ENCODE measurements around the gene GREM1. TPM values are rescaled to one million over a fixed set of nuclear protein-coding genes. Genes with fewer than 3 reads are reported as not detected.

The GREM1 gene
- total RNA-seq, 2 experiments from 2014 or later = not detected

GRCh38 chr15:32787949-32788348 is 70.1 kb downstream of the GREM1 start:
- POLR2A ChIA-PET = no interaction called here
- no peaks in the 10 kb centered on the region for H3K4me1 ChIP-seq (ENCODE audit: insufficient read depth, low read length)
- no peak for ATAC-seq (ENCODE audit: poor library complexity)
- H3K4me3 Mint-ChIP-seq = no peak overlapping the region
- H3K27me3 Mint-ChIP-seq = no peaks in the 10 kb centered on the region
- H3K27ac Mint-ChIP-seq = no peak overlapping the region
- no peaks in the 10 kb centered on the region for H3K36me3 Mint-ChIP-seq (ENCODE audit: low read depth)
- H3K4me1 Mint-ChIP-seq (ENCODE audit: low read depth) = no peaks in the 10 kb centered on the region
- no peak overlapping the region for H3K4me3 ChIP-seq (ENCODE audit: low read length)
- H3K36me3 ChIP-seq (ENCODE audit: insufficient read depth, low read length) = no peaks in the 10 kb centered on the region
- H3K27me3 ChIP-seq (ENCODE audit: control insufficient read depth in 1 of 2, insufficient read depth in 2 of 2, low read length in 2 of 2) = no peaks in the 10 kb centered on the region
- H3K27ac ChIP-seq (ENCODE audit: low read depth in 1 of 2, low read length in 2 of 2) = no peak overlapping the region
- intact Hi-C loops (cut with DNase I, micrococcal nuclease) = no loop called here
- peaks cover 0 to 5% of the 10 kb centered on the region in 2 experiments for H3K9me3 ChIP-seq (ENCODE audit: control insufficient read depth in 1 of 2, insufficient read depth in 1 of 2, low read length in 2 of 2)
- H3K9me3 Mint-ChIP-seq = no peaks in the 10 kb centered on the region
- DNase-seq = no peak
- TF ChIP-seq CTCF (IDR thresholded peaks at IDR 0.05) = no peak
- CTCF ChIA-PET = no interaction called here

- Mint-ChIP-seq H3K4me3 (no peak overlapping the region), H3K4me1 (ENCODE audit: low read depth) (no peaks in the 10 kb centered on the region), H3K27ac (no peak overlapping the region), H3K9me3 (no peaks in the 10 kb centered on the region), H3K36me3 (ENCODE audit: low read depth) (no peaks in the 10 kb centered on the region), H3K27me3 (no peaks in the 10 kb centered on the region)
- H3K27me3 ChIP-seq (ENCODE audit: control insufficient read depth in 1 of 2, insufficient read depth in 2 of 2, low read length in 2 of 2) = no peaks in the 10 kb centered on the region
- no peaks in the 10 kb centered on the region for H3K36me3 ChIP-seq (ENCODE audit: insufficient read depth, low read length)
- ATAC-seq (ENCODE audit: poor library complexity) (no peak), DNase-seq (no peak)
- H3K4me3 ChIP-seq (ENCODE audit: low read length) = no peak overlapping the region
- no peak for TF ChIP-seq CTCF (IDR thresholded peaks at IDR 0.05)
- H3K4me1 ChIP-seq (ENCODE audit: insufficient read depth, low read length) = no peaks in the 10 kb centered on the region
- ChIA-PET POLR2A (no interaction called here), CTCF (no interaction called here)
- H3K27ac ChIP-seq (ENCODE audit: low read depth in 1 of 2, low read length in 2 of 2) = no peak overlapping the region
- intact Hi-C loops (cut with DNase I, micrococcal nuclease) = no loop called here
- H3K9me3 ChIP-seq (ENCODE audit: control insufficient read depth in 1 of 2, insufficient read depth in 1 of 2, low read length in 2 of 2) = peaks cover 0 to 5% of the 10 kb centered on the region in 2 experiments
Observed at GRCh38 chr15:32790352-32790999, 72.7 kb downstream of the GREM1 start.

GRCh38 chr15:32792436-32792835 is 74.6 kb downstream of the GREM1 start:
- no peak for TF ChIP-seq CTCF (IDR thresholded peaks at IDR 0.05)
- no peak for DNase-seq
- Histone ChIP-seq H3K27me3 (ENCODE audit: control insufficient read depth in 1 of 2, insufficient read depth in 2 of 2, low read length in 2 of 2) (no peaks in the 10 kb centered on the region), H3K9me3 (ENCODE audit: control insufficient read depth in 1 of 2, insufficient read depth in 1 of 2, low read length in 2 of 2) (peaks cover 0 to 1% of the 10 kb centered on the region in 2 experiments), H3K27ac (ENCODE audit: low read depth in 1 of 2, low read length in 2 of 2) (no peak overlapping the region), H3K4me3 (ENCODE audit: low read length) (no peak overlapping the region), H3K36me3 (ENCODE audit: insufficient read depth, low read length) (no peaks in the 10 kb centered on the region), H3K4me1 (ENCODE audit: insufficient read depth, low read length) (no peaks in the 10 kb centered on the region)
- intact Hi-C loops (cut with DNase I, micrococcal nuclease) = no loop called here
- H3K4me1 Mint-ChIP-seq (ENCODE audit: low read depth) = no peaks in the 10 kb centered on the region
- no peaks in the 10 kb centered on the region for H3K36me3 Mint-ChIP-seq (ENCODE audit: low read depth)
- H3K4me3 Mint-ChIP-seq = no peak overlapping the region
- H3K27ac Mint-ChIP-seq = no peak overlapping the region
- no peaks in the 10 kb centered on the region for H3K27me3 Mint-ChIP-seq
- CTCF ChIA-PET = no interaction called here
- H3K9me3 Mint-ChIP-seq = no peaks in the 10 kb centered on the region
- POLR2A ChIA-PET = no interaction called here
- ATAC-seq (ENCODE audit: poor library complexity) = no peak

Other genes with a start within 250 kb of the GREM1 start
- 1 to 10 TPM; 4.3 to 4.4 TPM for gene GOLGA8N, start 124.5 kb upstream of the GREM1 start, total RNA-seq
- gene ARHGAP11A, start 102.5 kb upstream of the GREM1 start, total RNA-seq = 1 to 10 TPM; 4.7 to 5.8 TPM
- gene SCG5, start 76.3 kb upstream of the GREM1 start, total RNA-seq = not detected

All from CD4-positive, alpha-beta T cell (primary cell).